Kidney (tissue), 14 donors: ENCODE data around the gene TXNRD1. TPM values are rescaled to one million over a fixed set of nuclear protein-coding genes. Genes with fewer than 3 reads are reported as not detected.
A peak's percentile ranks its signal among the peaks of the same experiment; 100 is the strongest.
"Not testable (repeated sequence)": the region's sequence is repeated elsewhere in the genome, so short reads cannot be mapped to it uniquely, and the experiment has no call there.

Experiments
- DNase-seq, 5 donors: peaks; one replicate each; pipeline ENCODE4 v3.0.0-alpha.2; 2013 to 2020
- FAIRE-seq: peaks from 2 replicates; lab custom pipeline; 2012; peaks lifted over from hg19 to GRCh38; lab: Jason Lieb, UNC
- H3K27ac ChIP-seq, 2 donors: one replicate each; pipeline ENCODE4 v1.7.0; 2013; ENCODE audit warnings: low read depth in 2 of 2, low read length in 2 of 2, inconsistent platforms in 1 of 2
- H3K27me3 ChIP-seq: one replicate; pipeline ENCODE4 v1.7.1; 2013; ENCODE audit warnings: low read length, inconsistent platforms; ENCODE audit not compliant: control insufficient read depth, insufficient read depth
- H3K36me3 ChIP-seq, 3 donors: one replicate each; pipeline versions ENCODE4 v1.7.0 to v1.7.1; 2013; ENCODE audit warnings: low read length in 3 of 3, control low read depth in 1 of 3, inconsistent platforms in 1 of 3; ENCODE audit not compliant: insufficient read depth in 3 of 3, control insufficient read depth in 2 of 3
- H3K4me1 ChIP-seq, 3 donors: one replicate each; pipeline versions ENCODE4 v1.7.0 to v1.7.1; 2013; ENCODE audit warnings: low read length in 3 of 3, inconsistent platforms in 1 of 3, low read depth in 1 of 3; ENCODE audit not compliant: control insufficient read depth in 2 of 3, insufficient read depth in 2 of 3
- H3K4me3 ChIP-seq, 3 donors: one replicate each; pipeline versions ENCODE4 v1.7.0 to v1.8.1; 2013; ENCODE audit warnings: low read length in 3 of 3, control low read depth in 1 of 3, inconsistent platforms in 1 of 3
- H3K9ac ChIP-seq, 3 donors: one replicate each; pipeline versions ENCODE4 v1.7.0 to v1.7.1; 2013; ENCODE audit warnings: low read length in 3 of 3, control low read depth in 1 of 3, inconsistent platforms in 1 of 3
- H3K9me3 ChIP-seq, 3 donors: one replicate each; pipeline versions ENCODE4 v1.7.0 to v1.7.1; 2013; ENCODE audit warnings: low read length in 3 of 3, control low read depth in 1 of 3, inconsistent platforms in 1 of 3; ENCODE audit not compliant: control insufficient read depth in 2 of 3, insufficient read depth in 1 of 3
- CTCF ChIP-seq: IDR thresholded peaks from 3 replicates; pipeline ENCODE4 v1.5.1; 2012; ENCODE audit warnings: mild to moderate bottlenecking, moderate library complexity, borderline replicate concordance; ENCODE audit not compliant: insufficient read depth; ENCODE audit errors: extremely low read depth
- intact Hi-C: fragments of 100-400 bp; cut with DNase I; formaldehyde crosslinking; loops from one replicate; pipeline ENCODE4 v1.11.1; 2022
- polyA plus RNA-seq: library from polyadenylated mRNA; stranded (reverse); fragments of 350-450 nt; fragmentation: Illumina TruSeq; extraction: RNeasy Lipid Tissue Mini Kit (QIAGEN cat#74804); gene quantifications from one replicate; pipeline ENCODE4 v1.2.3, GENCODE V29; 2014; ENCODE audit warnings: low read depth, low replicate concordance; ENCODE audit not compliant: insufficient read depth
- total RNA-seq: library from RNA; stranded (reverse); fragmentation: NEBNext Ultra II Directional; extraction: Animal tissue kit (Norgen Biotek cat#: 25700); gene quantifications from one replicate; pipeline ENCODE4 v1.2.1, GENCODE V29; 2021
- donor health status: control.
- donor health status: control.
- donor health status: control.
- donor health status: control.
- donor health status: control.
- donor health status: DM: yes; HTN: yes; CAD: no.
- donor health status: Normal renal cell carcinoma (clear cell type).

TXNRD1 gene
- total and polyA plus RNA-seq, 2 donors from 2014 or later = 45.0 to 73.2 TPM

- peaks cover 0 to 5% (median 0%) of the 10 kb centered on the region in 3 donors for H3K4me1 ChIP-seq
- no peak overlapping the region for H3K27ac ChIP-seq
Observed at GRCh38 chr12:104292872-104293794, 77.6 kb downstream of the TXNRD1 start.

GRCh38 chr12:104294158-104294859, 78.7 kb downstream of the TXNRD1 start:
- H3K9ac ChIP-seq, H3K4me1 ChIP-seq, H3K9me3 ChIP-seq, H3K27ac ChIP-seq, FAIRE-seq, H3K4me3 ChIP-seq, intact Hi-C loops, H3K36me3 ChIP-seq, H3K27me3 ChIP-seq: not testable (repeated sequence)
- peak in 3 of 5 donors; percentile 30 to 56 (median 41) for DNase-seq

More at GRCh38 chr12:104292872-104293794, 77.6 kb downstream of the TXNRD1 start:
- intact Hi-C loops = no loop called here
- DNase-seq (no peak), FAIRE-seq (no peak)
- Histone ChIP-seq H3K9ac (no peak overlapping the region), H3K36me3 (peaks cover 0 to 8% (median 0%) of the 10 kb centered on the region in 3 donors), H3K4me3 (no peak overlapping the region), H3K27me3 (no peaks in the 10 kb centered on the region), H3K9me3 (no peaks in the 10 kb centered on the region)
- no peak for TF ChIP-seq CTCF

- Histone ChIP-seq H3K4me1 (peaks cover 0 to 4% (median 0%) of the 10 kb centered on the region in 3 donors), H3K36me3 (peaks cover 0 to 8% (median 0%) of the 10 kb centered on the region in 3 donors), H3K9ac (no peak overlapping the region), H3K4me3 (no peak overlapping the region), H3K9me3 (no peaks in the 10 kb centered on the region), H3K27ac (no peak overlapping the region), H3K27me3 (no peaks in the 10 kb centered on the region)
- intact Hi-C loops = no loop called here
- FAIRE-seq (no peak), DNase-seq (no peak)
- no peak for TF ChIP-seq CTCF
Observed at GRCh38 chr12:104294927-104295668, 79.5 kb downstream of the TXNRD1 start.
